GM19240 (cell line): ENCODE data around the gene CLEC3A.
"Not testable (repeated sequence)": the region's sequence is repeated elsewhere in the genome, so short reads cannot be mapped to it uniquely, and the experiment has no call there.

ENCODE experiments used
- DNase-seq: peaks from one replicate; pipeline ENCODE4 v3.0.0; 2011; ENCODE audit warnings: low spot score; ENCODE audit not compliant: insufficient read length

CLEC3A gene

GRCh38 chr16:78022347-78023060 lies at the start of gene CLEC3A:
CLEC3A (plus strand) TSS chr16:78022548; CDS start chr16:78022627, 79 bp downstream.
- no peak for DNase-seq

- no peak for DNase-seq
These were observed 47.5 kb upstream of the CLEC3A start for GRCh38 chr16:77974883-77975282.

GRCh38 chr16:77975942-77976341 lies 46.4 kb upstream of the CLEC3A start:
- no peak for DNase-seq

GRCh38 chr16:77977339-77977738 lies 45.0 kb upstream of the CLEC3A start:
- no peak for DNase-seq

GRCh38 chr16:77985111-77985510 lies 37.2 kb upstream of the CLEC3A start:
- DNase-seq: no peak

- no peak for DNase-seq
These were observed 36.2 kb upstream of the CLEC3A start for GRCh38 chr16:77986011-77986740.

GRCh38 chr16:77987810-77988209 lies 34.5 kb upstream of the CLEC3A start:
- DNase-seq: no peak

GRCh38 chr16:77989846-77990245 lies 32.5 kb upstream of the CLEC3A start:
- no peak for DNase-seq

GRCh38 chr16:77991701-77992100 lies 30.6 kb upstream of the CLEC3A start:
- no peak for DNase-seq

GRCh38 chr16:77992381-77992780 lies 30.0 kb upstream of the CLEC3A start:
- not testable (repeated sequence) for DNase-seq

GRCh38 chr16:77993111-77993985 lies 29.0 kb upstream of the CLEC3A start:
- no peak for DNase-seq

GRCh38 chr16:77995843-77996455 lies 26.4 kb upstream of the CLEC3A start:
- DNase-seq: no peak

- no peak for DNase-seq
These were observed 23.9 kb upstream of the CLEC3A start for GRCh38 chr16:77998350-77999023.

GRCh38 chr16:78001451-78002025 lies 20.8 kb upstream of the CLEC3A start:
- DNase-seq: no peak

- peak; percentile 82 for DNase-seq
These were observed 19.3 kb upstream of the CLEC3A start for GRCh38 chr16:78002915-78003538.

GRCh38 chr16:78004517-78004916 lies 17.8 kb upstream of the CLEC3A start:
- DNase-seq: no peak

GRCh38 chr16:78005881-78006280 lies 16.5 kb upstream of the CLEC3A start:
- DNase-seq: no peak

GRCh38 chr16:78007121-78007520 lies 15.2 kb upstream of the CLEC3A start:
- DNase-seq: no peak

GRCh38 chr16:78024159-78024558 lies 1.8 kb downstream of the CLEC3A start:
- DNase-seq: no peak

GRCh38 chr16:78025631-78026030 lies 3.3 kb downstream of the CLEC3A start:
- DNase-seq: no peak
